Uterus (tissue), 4 donors: ENCODE measurements around the gene KCNJ3. TPM values are rescaled to one million over a fixed set of nuclear protein-coding genes. Genes with fewer than 3 reads are reported as not detected.

Experiments used
- DNase-seq, 2 donors: peaks; one replicate each; pipeline ENCODE4 v3.0.0-alpha.2; 2019 to 2020
- H3K27ac ChIP-seq, 2 donors: fragments of 200-600 bp; sonication (generic); 1 replicate in 1 of 2; 2 replicates in 1 of 2; pipeline ENCODE4 v1.5.1; 2016 to 2018
- H3K27me3 ChIP-seq, 2 donors: fragments of 200-600 bp; sonication (generic); one replicate each; pipeline ENCODE4 v1.5.1; 2018 to 2019; ENCODE audit warnings: control low read depth in 1 of 2
- H3K36me3 ChIP-seq, 2 donors: fragments of 200-600 bp; sonication (generic); one replicate each; pipeline ENCODE4 v1.5.1; 2019; ENCODE audit warnings: control low read depth in 1 of 2
- H3K4me1 ChIP-seq, 2 donors: fragments of 200-600 bp; sonication (generic); one replicate each; pipeline ENCODE4 v1.5.1; 2018 to 2019; ENCODE audit warnings: control low read depth in 1 of 2
- H3K4me3 ChIP-seq, 2 donors: fragments of 200-600 bp; sonication (generic); 1 replicate in 1 of 2; 2 replicates in 1 of 2; pipeline ENCODE4 v1.5.1; 2018 to 2019; ENCODE audit warnings: mild to moderate bottlenecking in 1 of 2
- H3K9me3 ChIP-seq, 2 donors: fragments of 200-600 bp; sonication (generic); one replicate each; pipeline ENCODE4 v1.5.1; 2019; ENCODE audit warnings: control low read depth in 1 of 2
- POLR2A ChIP-seq, 2 donors: fragments of 450-650 bp; IDR thresholded peaks; one replicate each; pipeline ENCODE4 v1.6.1; 2016; ENCODE audit warnings: antibody characterized with exemption in 2 of 2, mild to moderate bottlenecking in 1 of 2, moderate library complexity in 1 of 2
- intact Hi-C: fragments of 100-400 bp; cut with DNase I; formaldehyde crosslinking; loops from one replicate; pipeline ENCODE4 v1.15.1; 2023; ENCODE audit warnings: low total_unique reads
- total RNA-seq, 4 donors: library from RNA; depleted of rRNA in 3 of 4; stranded (reverse); fragments of >200 nt in 3 of 4; gene quantifications; one replicate each; pipeline versions ENCODE4 v1.1.0 to v1.2.4, GENCODE V29; 2014 to 2023
- TF ChIP-seq, protein P1 (sequence below), 4 experiments: fragments of 200-600 bp in 2 of 4; fragments of 450-650 bp in 2 of 4; sonication (generic) in 2 of 4; IDR thresholded peaks; one replicate each; pipeline ENCODE4 v1.5.1; 2016 to 2019; ENCODE audit warnings: antibody characterized with exemption in 4 of 4, mild to moderate bottlenecking in 2 of 4, moderate library complexity in 1 of 4
- donor health status: DM: yes; HTN: yes; CAD: no.

The KCNJ3 gene
- total RNA-seq, 4 donors from 2014 or later, result 0.69 to 0.91 TPM; not detected in 2

DNA sequence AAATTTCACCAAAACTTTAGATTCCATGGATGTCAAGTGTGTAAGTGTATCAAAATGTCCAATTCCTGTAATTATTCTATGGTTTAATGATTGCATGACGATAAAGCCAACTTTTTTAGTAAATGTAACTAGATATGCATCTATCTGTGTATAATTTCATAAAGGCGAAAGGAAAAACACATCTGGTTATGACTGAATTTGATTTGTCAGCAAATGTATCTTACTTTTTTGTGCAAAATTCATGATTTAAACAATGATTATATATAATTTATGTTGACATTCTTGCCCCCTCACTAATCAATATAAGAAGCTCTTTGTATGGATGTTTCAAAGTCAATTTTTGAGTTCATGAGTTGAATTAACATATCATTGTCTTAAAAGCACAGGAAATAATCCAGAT is 138.5 kb downstream of the KCNJ3 start:
- H3K27ac ChIP-seq, result no peak overlapping the region
- no peak overlapping the region for H3K4me3 ChIP-seq
- no peaks in the 10 kb centered on the region for H3K27me3 ChIP-seq
- TF ChIP-seq POLR2A (IDR thresholded peaks at IDR 0.05), result no peak
- TF ChIP-seq, protein P1, sequence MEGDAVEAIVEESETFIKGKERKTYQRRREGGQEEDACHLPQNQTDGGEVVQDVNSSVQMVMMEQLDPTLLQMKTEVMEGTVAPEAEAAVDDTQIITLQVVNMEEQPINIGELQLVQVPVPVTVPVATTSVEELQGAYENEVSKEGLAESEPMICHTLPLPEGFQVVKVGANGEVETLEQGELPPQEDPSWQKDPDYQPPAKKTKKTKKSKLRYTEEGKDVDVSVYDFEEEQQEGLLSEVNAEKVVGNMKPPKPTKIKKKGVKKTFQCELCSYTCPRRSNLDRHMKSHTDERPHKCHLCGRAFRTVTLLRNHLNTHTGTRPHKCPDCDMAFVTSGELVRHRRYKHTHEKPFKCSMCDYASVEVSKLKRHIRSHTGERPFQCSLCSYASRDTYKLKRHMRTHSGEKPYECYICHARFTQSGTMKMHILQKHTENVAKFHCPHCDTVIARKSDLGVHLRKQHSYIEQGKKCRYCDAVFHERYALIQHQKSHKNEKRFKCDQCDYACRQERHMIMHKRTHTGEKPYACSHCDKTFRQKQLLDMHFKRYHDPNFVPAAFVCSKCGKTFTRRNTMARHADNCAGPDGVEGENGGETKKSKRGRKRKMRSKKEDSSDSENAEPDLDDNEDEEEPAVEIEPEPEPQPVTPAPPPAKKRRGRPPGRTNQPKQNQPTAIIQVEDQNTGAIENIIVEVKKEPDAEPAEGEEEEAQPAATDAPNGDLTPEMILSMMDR (IDR thresholded peaks at IDR 0.05), result no peak
- no peaks in the 10 kb centered on the region for H3K9me3 ChIP-seq
- intact Hi-C loops, result no loop called here
- H3K4me1 ChIP-seq, result no peaks in the 10 kb centered on the region
- DNase-seq, result no peak
- H3K36me3 ChIP-seq, result no peaks in the 10 kb centered on the region

DNA sequence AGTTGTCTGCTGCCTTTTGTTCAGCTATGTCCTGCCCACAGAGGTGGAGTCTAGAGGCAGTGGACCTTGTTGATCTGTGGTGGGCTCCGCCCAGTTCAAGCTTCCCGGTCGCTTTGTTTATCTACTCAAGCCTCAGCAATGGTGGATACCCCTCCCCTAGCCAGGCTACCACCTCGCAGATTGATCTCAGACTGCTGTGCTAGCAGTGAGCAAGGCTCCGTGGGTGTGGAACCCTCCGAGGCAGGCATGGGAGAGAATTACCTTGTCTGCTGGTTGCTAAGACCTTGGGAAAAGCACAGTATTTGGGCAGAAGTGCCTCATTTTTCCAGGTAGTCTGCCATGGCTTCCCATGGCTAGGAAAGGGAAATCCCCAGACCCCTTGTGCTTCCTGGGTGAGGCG is 146.0 kb downstream of the KCNJ3 start:
- no peak for TF ChIP-seq POLR2A (IDR thresholded peaks at IDR 0.05)
- TF ChIP-seq, protein P1 (IDR thresholded peaks at IDR 0.05), result no peak
- no peak overlapping the region for H3K4me3 ChIP-seq
- H3K4me1 ChIP-seq, result no peaks in the 10 kb centered on the region
- intact Hi-C loops, result no loop called here
- no peaks in the 10 kb centered on the region for H3K27me3 ChIP-seq
- H3K9me3 ChIP-seq, result no peaks in the 10 kb centered on the region
- H3K27ac ChIP-seq, result no peak overlapping the region
- no peak for DNase-seq
- no peaks in the 10 kb centered on the region for H3K36me3 ChIP-seq

- no peak for DNase-seq
- Histone ChIP-seq H3K27ac (no peak overlapping the region), H3K9me3 (no peaks in the 10 kb centered on the region), H3K4me3 (no peak overlapping the region), H3K36me3 (no peaks in the 10 kb centered on the region), H3K27me3 (no peaks in the 10 kb centered on the region), H3K4me1 (no peaks in the 10 kb centered on the region)
- TF ChIP-seq, protein P1 (IDR thresholded peaks at IDR 0.05), result no peak
- TF ChIP-seq POLR2A (IDR thresholded peaks at IDR 0.05), result no peak
- intact Hi-C loops, result no loop called here
These were observed 148.3 kb downstream of the KCNJ3 start for GRCh38 chr2:154846842-154847241.

- H3K36me3 ChIP-seq, result no peaks in the 10 kb centered on the region
These were observed 151.0 kb downstream of the KCNJ3 start for GRCh38 chr2:154849482-154849881.

GRCh38 chr2:154850532-154850931 is 152.0 kb downstream of the KCNJ3 start:
- Histone ChIP-seq H3K9me3 (no peaks in the 10 kb centered on the region), H3K36me3 (no peaks in the 10 kb centered on the region)
- no peak for TF ChIP-seq POLR2A (IDR thresholded peaks at IDR 0.05)
- TF ChIP-seq, protein P1 (IDR thresholded peaks at IDR 0.05), result no peak

More at GRCh38 chr2:154849482-154849881, 151.0 kb downstream of the KCNJ3 start:
- Histone ChIP-seq H3K9me3 (no peaks in the 10 kb centered on the region), H3K4me1 (no peaks in the 10 kb centered on the region), H3K4me3 (no peak overlapping the region), H3K27me3 (no peaks in the 10 kb centered on the region), H3K27ac (no peak overlapping the region)
- DNase-seq, result no peak
- intact Hi-C loops, result no loop called here
- TF ChIP-seq POLR2A (IDR thresholded peaks at IDR 0.05), result no peak
- TF ChIP-seq, protein P1 (IDR thresholded peaks at IDR 0.05), result no peak

More at GRCh38 chr2:154850532-154850931, 152.0 kb downstream of the KCNJ3 start:
- Histone ChIP-seq H3K4me3 (no peak overlapping the region), H3K4me1 (no peaks in the 10 kb centered on the region), H3K27me3 (no peaks in the 10 kb centered on the region), H3K27ac (no peak overlapping the region)
- no peak for DNase-seq
- intact Hi-C loops, result no loop called here
